ENCODE results near the gene FNTB.

Gene FNTB

DNA sequence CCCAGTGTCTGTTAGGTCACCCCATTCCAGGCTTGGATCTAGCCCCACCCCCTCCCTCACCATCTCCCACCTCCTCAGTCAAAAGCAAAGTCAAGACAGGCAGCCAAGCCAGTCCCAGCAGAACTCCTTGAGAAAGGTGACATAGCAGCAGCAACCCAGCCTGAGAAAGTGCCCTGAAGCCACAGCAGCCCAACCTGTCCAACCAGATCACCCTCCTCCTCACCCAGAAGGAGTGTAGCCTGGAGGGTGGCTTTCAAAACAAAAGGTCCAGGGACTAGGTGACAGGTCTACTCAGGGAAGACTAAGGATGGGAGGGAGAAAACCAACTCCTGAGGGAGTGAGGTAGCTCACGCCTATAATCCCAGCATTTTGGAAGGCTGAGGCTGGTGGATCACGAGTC is 19.7 kb upstream of the FNTB start:
- no peaks in the 10 kb centered on the region for H3K27me3 ChIP-seq (ENCODE audit: insufficient read depth, low read length, poor library complexity)
- H3K36me3 ChIP-seq (ENCODE audit: insufficient read depth, low read length): 0 out of 2 replicates have a peak, but pooled peaks cover 3% of the 10 kb centered on the region
- H3K9ac ChIP-seq (ENCODE audit: low read depth, low read length): no peak overlapping the region
- no peaks in the 10 kb centered on the region for H3K9me3 ChIP-seq (ENCODE audit: insufficient read depth, low read length, severe bottlenecking)
- no peaks in the 10 kb centered on the region for H3K79me2 ChIP-seq (ENCODE audit: insufficient read depth, low read length)
- H3K4me3 ChIP-seq (ENCODE audit: low read depth in 1 of 2, low read length in 2 of 2): no peak overlapping the region
- H3K4me2 ChIP-seq (ENCODE audit: insufficient read depth, low read length): no peak overlapping the region
- DNase-seq: no peak
- ATAC-seq (ENCODE audit: insufficient read depth, low read depth): no peak
- no peak overlapping the region for H3K27ac ChIP-seq (ENCODE audit: low read length)
- H3K4me1 ChIP-seq (ENCODE audit: insufficient read depth, low read length): peaks cover 22% of the 10 kb centered on the region
- no peak for TF ChIP-seq EZH2 (IDR thresholded peaks at IDR 0.05; ENCODE audit: borderline replicate concordance, low read depth, low read length, severe bottlenecking)
- TF ChIP-seq, protein P1, sequence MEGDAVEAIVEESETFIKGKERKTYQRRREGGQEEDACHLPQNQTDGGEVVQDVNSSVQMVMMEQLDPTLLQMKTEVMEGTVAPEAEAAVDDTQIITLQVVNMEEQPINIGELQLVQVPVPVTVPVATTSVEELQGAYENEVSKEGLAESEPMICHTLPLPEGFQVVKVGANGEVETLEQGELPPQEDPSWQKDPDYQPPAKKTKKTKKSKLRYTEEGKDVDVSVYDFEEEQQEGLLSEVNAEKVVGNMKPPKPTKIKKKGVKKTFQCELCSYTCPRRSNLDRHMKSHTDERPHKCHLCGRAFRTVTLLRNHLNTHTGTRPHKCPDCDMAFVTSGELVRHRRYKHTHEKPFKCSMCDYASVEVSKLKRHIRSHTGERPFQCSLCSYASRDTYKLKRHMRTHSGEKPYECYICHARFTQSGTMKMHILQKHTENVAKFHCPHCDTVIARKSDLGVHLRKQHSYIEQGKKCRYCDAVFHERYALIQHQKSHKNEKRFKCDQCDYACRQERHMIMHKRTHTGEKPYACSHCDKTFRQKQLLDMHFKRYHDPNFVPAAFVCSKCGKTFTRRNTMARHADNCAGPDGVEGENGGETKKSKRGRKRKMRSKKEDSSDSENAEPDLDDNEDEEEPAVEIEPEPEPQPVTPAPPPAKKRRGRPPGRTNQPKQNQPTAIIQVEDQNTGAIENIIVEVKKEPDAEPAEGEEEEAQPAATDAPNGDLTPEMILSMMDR (IDR thresholded peaks at IDR 0.05; ENCODE audit: borderline replicate concordance, extremely low read depth, low read length, poor library complexity, severe bottlenecking): no peak
- H4K20me1 ChIP-seq (ENCODE audit: insufficient read depth, low read length): peaks cover 7% of the 10 kb centered on the region; the same call in 1 of the 2 replicates
- H2AFZ ChIP-seq (ENCODE audit: low read depth, low read length): no peak overlapping the region

DNA sequence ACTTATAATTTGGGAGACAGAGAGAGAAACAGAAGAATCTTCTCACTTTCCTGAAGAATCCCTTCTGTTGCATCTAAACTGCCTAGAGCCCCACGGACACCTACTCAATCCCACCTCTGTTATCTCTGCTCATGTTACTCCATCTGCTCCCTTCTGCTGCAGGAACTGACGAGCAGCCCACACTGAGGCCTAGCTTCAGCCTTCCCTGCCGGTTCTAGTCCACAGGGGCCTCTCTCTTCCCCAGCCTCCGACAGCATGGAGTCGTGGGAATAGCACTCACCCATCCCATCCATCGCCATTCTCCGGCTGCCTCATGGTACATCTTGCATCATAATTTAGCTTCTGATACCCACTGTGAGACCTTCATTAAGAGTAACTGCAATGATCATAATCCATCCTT is 18.5 kb upstream of the FNTB start:
- no peaks in the 10 kb centered on the region for H3K27me3 ChIP-seq (ENCODE audit: insufficient read depth, low read length, poor library complexity)
- no peak for DNase-seq
- H3K9me3 ChIP-seq (ENCODE audit: insufficient read depth, low read length, severe bottlenecking): no peaks in the 10 kb centered on the region
- no peak for ATAC-seq (ENCODE audit: insufficient read depth, low read depth)
- H3K4me3 ChIP-seq (ENCODE audit: low read depth in 1 of 2, low read length in 2 of 2): no peak overlapping the region
- no peak overlapping the region for H3K4me2 ChIP-seq (ENCODE audit: insufficient read depth, low read length)
- H4K20me1 ChIP-seq (ENCODE audit: insufficient read depth, low read length): peaks cover 7% of the 10 kb centered on the region; the same call in 1 of the 2 replicates
- 0 out of 2 replicates have a peak, but pooled peaks cover 3% of the 10 kb centered on the region for H3K36me3 ChIP-seq (ENCODE audit: insufficient read depth, low read length)
- no peak overlapping the region for H2AFZ ChIP-seq (ENCODE audit: low read depth, low read length)
- H3K4me1 ChIP-seq (ENCODE audit: insufficient read depth, low read length): peaks cover 28% of the 10 kb centered on the region
- H3K9ac ChIP-seq (ENCODE audit: low read depth, low read length): no peak overlapping the region
- H3K79me2 ChIP-seq (ENCODE audit: insufficient read depth, low read length): no peaks in the 10 kb centered on the region
- no peak overlapping the region for H3K27ac ChIP-seq (ENCODE audit: low read length)
- TF ChIP-seq, protein P1 (IDR thresholded peaks at IDR 0.05; ENCODE audit: borderline replicate concordance, extremely low read depth, low read length, poor library complexity, severe bottlenecking): no peak
- no peak for TF ChIP-seq EZH2 (IDR thresholded peaks at IDR 0.05; ENCODE audit: borderline replicate concordance, low read depth, low read length, severe bottlenecking)

DNA sequence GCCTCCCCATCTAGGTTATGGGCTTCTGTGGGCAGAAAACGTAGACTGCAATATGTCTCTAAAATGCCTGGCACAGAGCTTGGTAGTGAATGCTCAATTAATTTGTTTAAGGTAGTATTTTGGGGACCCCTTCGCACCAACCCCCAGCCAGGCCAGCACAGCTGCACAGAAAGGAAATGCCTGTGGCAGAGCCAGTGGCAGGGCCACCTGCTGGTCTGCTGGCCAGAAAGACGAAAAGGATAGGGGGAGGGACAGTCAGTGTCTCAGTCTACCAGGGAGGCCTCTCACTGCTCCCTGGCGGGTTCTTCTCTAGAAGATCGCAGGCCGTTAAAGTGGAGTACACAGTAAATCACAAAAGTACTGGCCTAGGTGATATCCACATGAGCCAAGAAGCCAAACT is 18.0 kb upstream of the FNTB start:
- DNase-seq (no peak), ATAC-seq (ENCODE audit: insufficient read depth, low read depth) (no peak)
- Histone ChIP-seq H3K9ac (ENCODE audit: low read depth, low read length) (no peak overlapping the region), H3K27me3 (ENCODE audit: insufficient read depth, low read length, poor library complexity) (no peaks in the 10 kb centered on the region), H3K4me2 (ENCODE audit: insufficient read depth, low read length) (no peak overlapping the region), H3K4me1 (ENCODE audit: insufficient read depth, low read length) (peaks cover 28% of the 10 kb centered on the region), H3K79me2 (ENCODE audit: insufficient read depth, low read length) (no peaks in the 10 kb centered on the region), H4K20me1 (ENCODE audit: insufficient read depth, low read length) (peaks cover 7% of the 10 kb centered on the region; the same call in 1 of the 2 replicates), H2AFZ (ENCODE audit: low read depth, low read length) (no peak overlapping the region), H3K9me3 (ENCODE audit: insufficient read depth, low read length, severe bottlenecking) (no peaks in the 10 kb centered on the region), H3K4me3 (ENCODE audit: low read depth in 1 of 2, low read length in 2 of 2) (no peak overlapping the region), H3K36me3 (ENCODE audit: insufficient read depth, low read length) (0 out of 2 replicates have a peak, but pooled peaks cover 3% of the 10 kb centered on the region), H3K27ac (ENCODE audit: low read length) (no peak overlapping the region)
- TF ChIP-seq, protein P1 (IDR thresholded peaks at IDR 0.05; ENCODE audit: borderline replicate concordance, extremely low read depth, low read length, poor library complexity, severe bottlenecking): no peak
- TF ChIP-seq EZH2 (IDR thresholded peaks at IDR 0.05; ENCODE audit: borderline replicate concordance, low read depth, low read length, severe bottlenecking): no peak

Measured in DND-41 (cell line).